ENCODE data around the gene CDK16. TPM values are rescaled to one million over a fixed set of nuclear protein-coding genes. Genes with fewer than 3 reads are reported as not detected.
A peak's percentile ranks its signal among the peaks of the same experiment; 100 is the strongest.

CDK16 gene
- total and polyA plus RNA-seq, 2 of the 13 experiments (the other 11 are each of a cell fraction or from before 2014, with no cell fraction given) = 64.5 to 225 TPM

DNA sequence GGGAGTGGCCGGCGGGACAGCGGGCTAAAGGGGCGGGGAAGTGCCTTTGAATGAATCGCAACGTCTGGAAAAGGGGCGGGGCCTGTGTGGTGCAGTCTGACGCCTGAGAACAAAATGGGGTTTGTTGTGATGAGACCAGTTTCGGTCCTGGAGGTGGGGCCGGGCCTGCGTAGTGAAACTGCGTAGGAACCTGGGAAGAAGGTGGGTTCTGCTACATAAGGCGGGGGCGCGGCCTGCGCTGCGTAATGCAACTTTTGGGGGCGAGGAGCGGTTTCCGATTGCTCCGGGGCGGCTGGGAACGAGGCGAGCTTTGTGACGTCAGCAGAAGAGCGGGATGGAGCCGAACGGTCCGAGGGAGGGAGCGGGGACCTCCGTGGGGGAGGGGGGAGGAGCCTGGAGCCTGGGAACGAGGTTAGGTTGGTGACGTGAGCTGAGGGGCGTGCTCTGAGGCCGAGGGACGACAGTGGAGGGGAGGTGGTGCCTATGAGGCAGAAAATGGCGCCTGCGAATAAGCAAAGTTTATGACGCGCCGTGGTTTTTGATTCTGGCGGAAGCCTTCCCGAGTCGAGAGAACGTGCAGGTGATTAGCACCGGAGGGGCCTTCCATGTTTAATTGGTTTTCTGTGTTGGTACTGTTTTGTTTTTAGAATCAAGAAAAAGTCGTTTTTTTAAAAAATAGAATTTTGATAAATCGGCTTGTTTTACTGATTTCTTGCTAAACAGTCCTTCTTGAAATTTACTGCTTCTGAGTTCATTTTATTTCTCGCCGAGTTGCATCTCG is 15.0 kb downstream of the CDK16 start (continued):
- TF ChIP-seq, protein P1, sequence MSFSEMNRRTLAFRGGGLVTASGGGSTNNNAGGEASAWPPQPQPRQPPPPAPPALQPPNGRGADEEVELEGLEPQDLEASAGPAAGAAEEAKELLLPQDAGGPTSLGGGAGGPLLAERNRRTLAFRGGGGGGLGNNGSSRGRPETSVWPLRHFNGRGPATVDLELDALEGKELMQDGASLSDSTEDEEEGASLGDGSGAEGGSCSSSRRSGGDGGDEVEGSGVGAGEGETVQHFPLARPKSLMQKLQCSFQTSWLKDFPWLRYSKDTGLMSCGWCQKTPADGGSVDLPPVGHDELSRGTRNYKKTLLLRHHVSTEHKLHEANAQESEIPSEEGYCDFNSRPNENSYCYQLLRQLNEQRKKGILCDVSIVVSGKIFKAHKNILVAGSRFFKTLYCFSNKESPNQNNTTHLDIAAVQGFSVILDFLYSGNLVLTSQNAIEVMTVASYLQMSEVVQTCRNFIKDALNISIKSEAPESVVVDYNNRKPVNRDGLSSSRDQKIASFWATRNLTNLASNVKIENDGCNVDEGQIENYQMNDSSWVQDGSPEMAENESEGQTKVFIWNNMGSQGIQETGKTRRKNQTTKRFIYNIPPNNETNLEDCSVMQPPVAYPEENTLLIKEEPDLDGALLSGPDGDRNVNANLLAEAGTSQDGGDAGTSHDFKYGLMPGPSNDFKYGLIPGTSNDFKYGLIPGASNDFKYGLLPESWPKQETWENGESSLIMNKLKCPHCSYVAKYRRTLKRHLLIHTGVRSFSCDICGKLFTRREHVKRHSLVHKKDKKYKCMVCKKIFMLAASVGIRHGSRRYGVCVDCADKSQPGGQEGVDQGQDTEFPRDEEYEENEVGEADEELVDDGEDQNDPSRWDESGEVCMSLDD (CRISPR knock-in tag; IDR thresholded peaks at IDR 0.05; ENCODE audit: borderline replicate concordance) = peak; percentile 97; the same call in 1 of the 2 replicates
- 0 out of 2 replicates have a peak, but pooled peaks have one; percentile 13 for TF ChIP-seq GATAD2A (CRISPR knock-in tag; IDR thresholded peaks at IDR 0.05)
- peak; percentile 93 for TF ChIP-seq NAIF1 (CRISPR knock-in tag; IDR thresholded peaks at IDR 0.05; ENCODE audit: borderline replicate concordance)
- peak; percentile 96 for TF ChIP-seq CREB1 (IDR thresholded peaks at IDR 0.05)
- TF ChIP-seq CREB1 (CRISPR knock-in tag; IDR thresholded peaks at IDR 0.05) = peak; percentile 88
- 0 out of 2 replicates have a peak, but pooled peaks have one; percentile 13 for TF ChIP-seq ERF (CRISPR knock-in tag; IDR thresholded peaks at IDR 0.05)
- TF ChIP-seq ZNF121 (CRISPR knock-in tag; IDR thresholded peaks at IDR 0.05) = no peak
- TF ChIP-seq, protein P2, sequence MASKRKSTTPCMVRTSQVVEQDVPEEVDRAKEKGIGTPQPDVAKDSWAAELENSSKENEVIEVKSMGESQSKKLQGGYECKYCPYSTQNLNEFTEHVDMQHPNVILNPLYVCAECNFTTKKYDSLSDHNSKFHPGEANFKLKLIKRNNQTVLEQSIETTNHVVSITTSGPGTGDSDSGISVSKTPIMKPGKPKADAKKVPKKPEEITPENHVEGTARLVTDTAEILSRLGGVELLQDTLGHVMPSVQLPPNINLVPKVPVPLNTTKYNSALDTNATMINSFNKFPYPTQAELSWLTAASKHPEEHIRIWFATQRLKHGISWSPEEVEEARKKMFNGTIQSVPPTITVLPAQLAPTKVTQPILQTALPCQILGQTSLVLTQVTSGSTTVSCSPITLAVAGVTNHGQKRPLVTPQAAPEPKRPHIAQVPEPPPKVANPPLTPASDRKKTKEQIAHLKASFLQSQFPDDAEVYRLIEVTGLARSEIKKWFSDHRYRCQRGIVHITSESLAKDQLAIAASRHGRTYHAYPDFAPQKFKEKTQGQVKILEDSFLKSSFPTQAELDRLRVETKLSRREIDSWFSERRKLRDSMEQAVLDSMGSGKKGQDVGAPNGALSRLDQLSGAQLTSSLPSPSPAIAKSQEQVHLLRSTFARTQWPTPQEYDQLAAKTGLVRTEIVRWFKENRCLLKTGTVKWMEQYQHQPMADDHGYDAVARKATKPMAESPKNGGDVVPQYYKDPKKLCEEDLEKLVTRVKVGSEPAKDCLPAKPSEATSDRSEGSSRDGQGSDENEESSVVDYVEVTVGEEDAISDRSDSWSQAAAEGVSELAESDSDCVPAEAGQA (IDR thresholded peaks at IDR 0.05; ENCODE audit: low read depth) = peak; percentile 88
- TF ChIP-seq, protein P2 (CRISPR knock-in tag; IDR thresholded peaks at IDR 0.05; ENCODE audit: borderline replicate concordance) = no peak
- no peak for TF ChIP-seq SMC3 (IDR thresholded peaks at IDR 0.05; ENCODE audit: low read length)
- TF ChIP-seq TARDBP (CRISPR knock-in tag; IDR thresholded peaks at IDR 0.05) = peak; percentile 18; the same call in 1 of the 2 replicates
- peak; percentile 15; the same call in 1 of the 2 replicates for TF ChIP-seq TBX2 (CRISPR knock-in tag; IDR thresholded peaks at IDR 0.05; ENCODE audit: borderline replicate concordance)
- peak; percentile 94 for TF ChIP-seq HOXA3 (CRISPR knock-in tag; IDR thresholded peaks at IDR 0.05)
- peak; percentile 30 for TF ChIP-seq YEATS4 (CRISPR knock-in tag; IDR thresholded peaks at IDR 0.05; ENCODE audit: borderline replicate concordance)
- TF ChIP-seq, protein P3, sequence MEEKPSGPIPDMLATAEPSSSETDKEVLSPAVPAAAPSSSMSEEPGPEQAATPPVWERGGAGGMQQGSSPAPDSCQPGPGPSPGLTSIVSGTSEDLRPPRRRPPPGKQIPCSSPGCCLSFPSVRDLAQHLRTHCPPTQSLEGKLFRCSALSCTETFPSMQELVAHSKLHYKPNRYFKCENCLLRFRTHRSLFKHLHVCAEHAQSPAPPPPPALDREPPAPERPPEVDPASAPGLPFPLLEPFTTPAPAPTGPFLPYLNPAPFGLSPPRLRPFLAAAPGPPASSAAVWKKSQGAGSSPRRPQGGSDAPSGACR (CRISPR knock-in tag; IDR thresholded peaks at IDR 0.05) = no peak
- peak; percentile 97 for TF ChIP-seq ZBTB21 (CRISPR knock-in tag; IDR thresholded peaks at IDR 0.05)
- peak; percentile 53 for TF ChIP-seq POLR2G (IDR thresholded peaks at IDR 0.05; ENCODE audit: low read depth, low read length)
- no peak; the same call in 2 of the 3 replicates for TF ChIP-seq MXI1 (IDR thresholded peaks at IDR 0.05; ENCODE audit: borderline replicate concordance, low read depth, low read length)
- TF ChIP-seq, protein P4, sequence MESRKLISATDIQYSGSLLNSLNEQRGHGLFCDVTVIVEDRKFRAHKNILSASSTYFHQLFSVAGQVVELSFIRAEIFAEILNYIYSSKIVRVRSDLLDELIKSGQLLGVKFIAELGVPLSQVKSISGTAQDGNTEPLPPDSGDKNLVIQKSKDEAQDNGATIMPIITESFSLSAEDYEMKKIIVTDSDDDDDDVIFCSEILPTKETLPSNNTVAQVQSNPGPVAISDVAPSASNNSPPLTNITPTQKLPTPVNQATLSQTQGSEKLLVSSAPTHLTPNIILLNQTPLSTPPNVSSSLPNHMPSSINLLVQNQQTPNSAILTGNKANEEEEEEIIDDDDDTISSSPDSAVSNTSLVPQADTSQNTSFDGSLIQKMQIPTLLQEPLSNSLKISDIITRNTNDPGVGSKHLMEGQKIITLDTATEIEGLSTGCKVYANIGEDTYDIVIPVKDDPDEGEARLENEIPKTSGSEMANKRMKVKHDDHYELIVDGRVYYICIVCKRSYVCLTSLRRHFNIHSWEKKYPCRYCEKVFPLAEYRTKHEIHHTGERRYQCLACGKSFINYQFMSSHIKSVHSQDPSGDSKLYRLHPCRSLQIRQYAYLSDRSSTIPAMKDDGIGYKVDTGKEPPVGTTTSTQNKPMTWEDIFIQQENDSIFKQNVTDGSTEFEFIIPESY (CRISPR knock-in tag; IDR thresholded peaks at IDR 0.05) = no peak

Measured in HepG2 (cell line).